KMS-11 (cell line): Measurements from ENCODE around the gene FHIT.
"Not testable (repeated sequence)": the region's sequence is repeated elsewhere in the genome, so short reads cannot be mapped to it uniquely, and the experiment has no call there.

Source experiments
- H2AFZ ChIP-seq: fragments of 200-600 bp; sonication (generic); 2 replicates; pipeline ENCODE4 v1.6.1; 2016; ENCODE audit warnings: antibody characterized with exemption, mixed run types, low read depth
- H3K27ac ChIP-seq: fragments of 200-600 bp; sonication (generic); 2 replicates; pipeline ENCODE4 v1.6.1; 2016; ENCODE audit warnings: mild to moderate bottlenecking, mixed run types
- H3K27me3 ChIP-seq: fragments of 200-600 bp; sonication (generic); 2 replicates; pipeline ENCODE4 v1.6.1; 2017; ENCODE audit warnings: mild to moderate bottlenecking, low read depth, mixed run types, moderate library complexity; ENCODE audit not compliant: insufficient read depth
- H3K36me3 ChIP-seq: fragments of 200-600 bp; sonication (generic); 2 replicates; pipeline ENCODE4 v1.6.1; 2017; ENCODE audit warnings: mild to moderate bottlenecking, mixed run types; ENCODE audit not compliant: insufficient read depth
- H3K4me1 ChIP-seq: fragments of 200-600 bp; sonication (generic); 2 replicates; pipeline ENCODE4 v1.6.1; 2016; ENCODE audit warnings: mild to moderate bottlenecking, low read depth, mixed run types; ENCODE audit not compliant: poor library complexity, severe bottlenecking
- H3K4me2 ChIP-seq: fragments of 200-600 bp; sonication (generic); 2 replicates; pipeline ENCODE4 v1.7.0; 2016; ENCODE audit warnings: mild to moderate bottlenecking, mixed run types
- H3K4me3 ChIP-seq: fragments of 200-600 bp; sonication (generic); IDR thresholded peaks from 2 replicates; pipeline ENCODE4 v1.6.1; 2017; ENCODE audit warnings: low read depth, low read length, mixed read lengths; ENCODE audit not compliant: insufficient read depth
- H3K79me2 ChIP-seq: fragments of 200-600 bp; sonication (generic); 2 replicates; pipeline ENCODE4 v1.6.1; 2016; ENCODE audit warnings: low read depth, mixed run types; ENCODE audit not compliant: insufficient read depth
- H3K9ac ChIP-seq: fragments of 200-600 bp; sonication (generic); 2 replicates; pipeline ENCODE4 v1.6.1; 2016; ENCODE audit warnings: mild to moderate bottlenecking, mixed run types
- H4K20me1 ChIP-seq: fragments of 200-600 bp; sonication (generic); 2 replicates; pipeline ENCODE4 v1.6.1; 2016; ENCODE audit warnings: mild to moderate bottlenecking, mixed run types; ENCODE audit not compliant: insufficient read depth
- CTCF ChIP-seq: fragments of 200-600 bp; sonication (generic); conservative IDR thresholded peaks from 2 replicates; pipeline ENCODE4 v1.6.1; 2017; ENCODE audit warnings: low read depth, mild to moderate bottlenecking, antibody characterized with exemption, low read length, moderate library complexity, mixed read lengths

Gene FHIT

DNA sequence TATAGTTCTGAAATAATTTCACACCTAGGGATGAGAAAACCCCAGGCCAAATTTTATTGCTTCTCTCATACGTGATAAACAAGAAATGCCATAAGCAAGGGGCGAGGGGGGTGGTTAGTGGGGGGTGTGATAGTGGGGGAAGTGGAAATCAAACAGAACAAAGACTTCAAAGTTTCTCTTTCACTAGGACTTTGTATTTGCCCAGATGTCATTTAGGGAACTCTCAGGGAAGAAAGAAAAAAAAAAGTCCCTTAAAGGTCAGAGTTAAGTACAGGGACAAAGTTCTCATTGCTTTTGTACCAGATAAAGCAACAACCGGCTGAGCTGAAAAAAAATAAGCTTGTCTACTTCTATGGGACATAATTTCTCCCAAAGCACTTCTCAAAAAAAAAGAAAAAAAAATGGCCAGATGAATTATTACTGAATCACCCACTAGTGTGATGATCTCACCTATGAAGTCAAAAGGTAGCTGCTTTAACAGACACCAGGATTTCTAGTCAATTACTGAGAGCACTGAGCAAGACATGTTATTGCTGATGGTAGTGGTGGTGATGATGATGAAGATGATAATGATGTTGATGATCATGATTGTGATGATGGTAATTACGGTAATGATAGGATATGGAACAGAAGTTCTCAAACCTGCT, 56.2 kb downstream of the FHIT start:
- Histone ChIP-seq H3K4me2 (no peak overlapping the region), H2AFZ (no peak overlapping the region), H3K4me1 (peaks cover 4% of the 10 kb centered on the region), H3K4me3 (no peak overlapping the region), H3K36me3 (no peaks in the 10 kb centered on the region), H3K79me2 (no peaks in the 10 kb centered on the region), H4K20me1 (no peaks in the 10 kb centered on the region), H3K27me3 (no peaks in the 10 kb centered on the region), H3K27ac (no peak overlapping the region), H3K9ac (no peak overlapping the region)
- TF ChIP-seq CTCF: no peak

- Histone ChIP-seq H3K27me3 (no peaks in the 10 kb centered on the region), H3K4me3 (no peak overlapping the region), H3K4me2 (no peak overlapping the region), H3K4me1 (peaks cover 4% of the 10 kb centered on the region), H3K27ac (no peak overlapping the region), H3K36me3 (no peaks in the 10 kb centered on the region), H4K20me1 (no peaks in the 10 kb centered on the region), H3K79me2 (no peaks in the 10 kb centered on the region), H3K9ac (no peak overlapping the region), H2AFZ (no peak overlapping the region)
- no peak for TF ChIP-seq CTCF
Measured at GRCh38 chr3:61192222-61192621, 59.0 kb downstream of the FHIT start.

GRCh38 chr3:61190205-61190604, 61.0 kb downstream of the FHIT start:
- H3K4me1 ChIP-seq, H3K4me3 ChIP-seq, H2AFZ ChIP-seq, H3K36me3 ChIP-seq, H4K20me1 ChIP-seq, H3K4me2 ChIP-seq, H3K27ac ChIP-seq, H3K27me3 ChIP-seq, H3K79me2 ChIP-seq, H3K9ac ChIP-seq: not testable (repeated sequence)

GRCh38 chr3:61186030-61186429, 65.2 kb downstream of the FHIT start:
- Histone ChIP-seq H3K4me3 (no peak overlapping the region), H3K36me3 (no peaks in the 10 kb centered on the region), H3K27me3 (no peaks in the 10 kb centered on the region), H3K27ac (no peak overlapping the region), H3K79me2 (no peaks in the 10 kb centered on the region), H3K9ac (no peak overlapping the region), H4K20me1 (no peaks in the 10 kb centered on the region), H3K4me1 (no peaks in the 10 kb centered on the region), H3K4me2 (no peak overlapping the region), H2AFZ (no peak overlapping the region)
- no peak for TF ChIP-seq CTCF

- H4K20me1 ChIP-seq: no peaks in the 10 kb centered on the region
Measured at GRCh38 chr3:61184956-61185355, 66.3 kb downstream of the FHIT start.

More at GRCh38 chr3:61184956-61185355, 66.3 kb downstream of the FHIT start:
- no peak for TF ChIP-seq CTCF
- no peak overlapping the region for H2AFZ ChIP-seq
- no peaks in the 10 kb centered on the region for H3K4me1 ChIP-seq
- no peaks in the 10 kb centered on the region for H3K36me3 ChIP-seq
- H3K27me3 ChIP-seq: no peaks in the 10 kb centered on the region
- H3K9ac ChIP-seq: no peak overlapping the region
- no peak overlapping the region for H3K27ac ChIP-seq
- no peak overlapping the region for H3K4me2 ChIP-seq
- H3K79me2 ChIP-seq: no peaks in the 10 kb centered on the region
- no peak overlapping the region for H3K4me3 ChIP-seq
